ENCODE results near the gene ENTR1.

Gene ENTR1

GRCh38 chr9:136443087-136443486 is 32.7 kb upstream of the ENTR1 start:
- TF ChIP-seq CTCF (conservative IDR thresholded peaks at IDR 0.05; ENCODE audit: low read length) = no peak
- no peak for DNase-seq (ENCODE audit: low read depth)
- H3K4me3 ChIP-seq (ENCODE audit: low read length) = no peak overlapping the region

GRCh38 chr9:136442265-136442664 is 31.9 kb upstream of the ENTR1 start:
- DNase-seq (ENCODE audit: low read depth) = no peak
- TF ChIP-seq CTCF (conservative IDR thresholded peaks at IDR 0.05; ENCODE audit: low read length) = no peak
- H3K4me3 ChIP-seq (ENCODE audit: low read length) = no peak overlapping the region

GRCh38 chr9:136441681-136442245 is 31.3 kb upstream of the ENTR1 start:
- TF ChIP-seq CTCF (conservative IDR thresholded peaks at IDR 0.05; ENCODE audit: low read length) = no peak
- H3K4me3 ChIP-seq (ENCODE audit: low read length) = no peak overlapping the region
- no peak for DNase-seq (ENCODE audit: low read depth)

- H3K4me3 ChIP-seq (ENCODE audit: low read length) = no peak overlapping the region
- no peak for DNase-seq (ENCODE audit: low read depth)
- no peak for TF ChIP-seq CTCF (conservative IDR thresholded peaks at IDR 0.05; ENCODE audit: low read length)
Observed at GRCh38 chr9:136441191-136441680, 30.8 kb upstream of the ENTR1 start.

- TF ChIP-seq CTCF (conservative IDR thresholded peaks at IDR 0.05; ENCODE audit: low read length) = peak; percentile 42
- H3K4me3 ChIP-seq (ENCODE audit: low read length) = peak within 1 kb of the TSS; percentile 71
- peak; percentile 72 for DNase-seq (ENCODE audit: low read depth)
Observed at GRCh38 chr9:136439481-136440408, 29.3 kb upstream of the ENTR1 start, which contains the start of gene INPP5E. INPP5E (minus strand) TSS chr9:136439845; CDS start chr9:136439419, 426 bp downstream.

GRCh38 chr9:136438548-136439480 is 28.4 kb upstream of the ENTR1 start:
- peak overlapping the region; percentile 71 for H3K4me3 ChIP-seq (ENCODE audit: low read length)
- TF ChIP-seq CTCF (conservative IDR thresholded peaks at IDR 0.05; ENCODE audit: low read length) = no peak
- peak; percentile 13 for DNase-seq (ENCODE audit: low read depth)

Data from AG10803 (cell line).